PC-9 (cell line): ENCODE results near the gene ZNF362. TPM values are rescaled to one million over a fixed set of nuclear protein-coding genes. Genes with fewer than 3 reads are reported as not detected.
A peak's percentile ranks its signal among the peaks of the same experiment; 100 is the strongest.

Experiments used
- BruUV-seq: library from RNA; stranded (reverse); fragments of 400-500 nt; replicated peaks from 2 replicates; lab custom pipeline; 2021; lab: Mats Ljungman, UMichigan
- CTCF ChIA-PET: fragments of 300-600 bp; sonication (Branson Sonifier 250); formaldehyde crosslinking; loops from one replicate; lab custom pipeline; 2022; ENCODE audit warnings: antibody characterized with exemption; lab: Charles Lee
- POLR2A ChIA-PET: fragments of 300-600 bp; sonication (Branson Sonifier 250); formaldehyde crosslinking; loops from one replicate; lab custom pipeline; 2022; ENCODE audit warnings: antibody characterized with exemption; ENCODE audit not compliant: unreplicated experiment; lab: Charles Lee
- DNase-seq, 2 experiments: peaks; one replicate each; pipeline versions ENCODE4 v3.0.0 to v3.0.0-alpha.2; 2015 to 2022; ENCODE audit warnings: mixed read lengths in 1 of 2
- H2AFZ ChIP-seq: fragments of 200-600 bp; sonication (generic); 2 replicates; pipeline ENCODE4 v1.8.1; 2017; ENCODE audit warnings: antibody characterized with exemption
- H3F3A ChIP-seq: fragments of 200-600 bp; sonication (generic); 2 replicates; pipeline ENCODE4 v1.8.1; 2017; ENCODE audit warnings: antibody characterized with exemption, mild to moderate bottlenecking, low read depth; ENCODE audit not compliant: insufficient read depth
- H3K27ac ChIP-seq: fragments of 200-600 bp; sonication (generic); 2 replicates; pipeline ENCODE4 v1.6.1; 2016; ENCODE audit warnings: mixed run types
- H3K27me3 ChIP-seq: fragments of 200-600 bp; sonication (generic); 2 replicates; pipeline ENCODE4 v1.6.1; 2016; ENCODE audit warnings: low read depth, mixed run types; ENCODE audit not compliant: insufficient read depth
- H3K36me3 ChIP-seq: fragments of 200-600 bp; sonication (generic); 2 replicates; pipeline ENCODE4 v1.6.1; 2016; ENCODE audit warnings: low read depth, mixed run types
- H3K4me1 ChIP-seq: fragments of 200-600 bp; sonication (generic); replicated peaks from 2 replicates; pipeline ENCODE4 v1.6.1; 2016; ENCODE audit warnings: mixed run types; ENCODE audit not compliant: insufficient read depth
- H3K4me2 ChIP-seq: fragments of 200-600 bp; sonication (generic); 2 replicates; pipeline ENCODE4 v1.6.1; 2017; ENCODE audit warnings: mixed run types
- H3K4me3 ChIP-seq: fragments of 200-600 bp; sonication (generic); 2 replicates; pipeline ENCODE4 v1.6.1; 2016; ENCODE audit warnings: mixed run types
- H3K79me2 ChIP-seq: fragments of 200-600 bp; sonication (generic); 2 replicates; pipeline ENCODE4 v1.6.1; 2017; ENCODE audit warnings: low read depth, mixed run types
- H3K9me2 ChIP-seq: fragments of 200-600 bp; sonication (generic); 2 replicates; pipeline ENCODE4 v1.8.1; 2017; ENCODE audit warnings: mild to moderate bottlenecking; ENCODE audit not compliant: insufficient read depth
- H3K9me3 ChIP-seq: fragments of 200-600 bp; sonication (generic); 2 replicates; pipeline ENCODE4 v1.8.1; 2016; ENCODE audit warnings: low read depth; ENCODE audit not compliant: insufficient read depth
- H4K20me1 ChIP-seq: fragments of 200-600 bp; sonication (generic); 2 replicates; pipeline ENCODE4 v1.8.1; 2017; ENCODE audit not compliant: insufficient read depth
- EZH2 ChIP-seq: fragments of 200-600 bp; sonication (generic); IDR thresholded peaks from 2 replicates; pipeline ENCODE4 v1.8.0; 2017; ENCODE audit warnings: antibody characterized with exemption, low read depth
- intact Hi-C: fragments of 100-400 bp; cut with micrococcal nuclease; formaldehyde crosslinking; loops from one replicate; pipeline ENCODE4 v1.10.0; 2022; ENCODE audit not compliant: unreplicated experiment
- total RNA-seq: library from RNA; stranded (reverse); gene quantifications from 2 replicates; pipeline ENCODE4 v1.2.3, GENCODE V29; 2021
- TF ChIP-seq, protein P1 (sequence below): fragments of 200-600 bp; sonication (generic); conservative IDR thresholded peaks from 2 replicates; pipeline ENCODE4 v1.6.1; 2017; ENCODE audit warnings: mixed run types, antibody characterized with exemption, mild to moderate bottlenecking, moderate library complexity

The ZNF362 gene
- total RNA-seq, 1 experiment from 2014 or later = 33.1 TPM

DNA sequence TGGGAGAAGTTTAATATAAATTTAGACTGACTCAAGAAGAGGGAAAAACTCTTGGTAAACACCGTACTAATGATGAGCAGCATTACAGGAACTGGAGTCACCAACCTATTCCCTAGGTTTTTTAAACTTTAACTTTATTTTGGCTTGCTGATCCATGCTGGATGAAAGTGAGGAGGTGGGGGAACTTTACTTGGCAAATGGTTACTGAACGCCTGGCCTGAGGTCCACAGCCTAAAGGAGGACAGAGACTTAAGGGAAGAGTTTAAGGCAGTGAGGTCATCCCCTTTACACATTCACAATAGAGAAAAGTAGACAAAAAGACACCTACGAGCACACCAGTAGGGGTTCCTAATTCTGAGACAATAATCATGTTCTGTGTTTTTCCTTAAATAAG lies 90.2 kb downstream of the ZNF362 start:
- Histone ChIP-seq H3K27me3 (no peaks in the 10 kb centered on the region), H3K9me2 (no peaks in the 10 kb centered on the region), H3K4me1 (peaks cover 76% of the 10 kb centered on the region), H3K27ac (peak overlapping the region; percentile 86), H3K36me3 (peaks cover 33% of the 10 kb centered on the region), H3K79me2 (peaks cover 90% of the 10 kb centered on the region), H2AFZ (no peak overlapping the region), H4K20me1 (peaks cover 25% of the 10 kb centered on the region), H3F3A (peaks cover 50% of the 10 kb centered on the region), H3K4me2 (peak overlapping the region; percentile 99), H3K4me3 (peak overlapping the region; percentile 99; the same call in 1 of the 2 replicates), H3K9me3 (no peaks in the 10 kb centered on the region)
- DNase-seq = no peak
- intact Hi-C loops = loop anchor here (5.0 kb wide), 1 partner anchor 219 kb away; no protein-coding TSS in a partner anchor
- BruUV-seq = no TSS peak
- no peak for TF ChIP-seq EZH2
- TF ChIP-seq, protein P1, sequence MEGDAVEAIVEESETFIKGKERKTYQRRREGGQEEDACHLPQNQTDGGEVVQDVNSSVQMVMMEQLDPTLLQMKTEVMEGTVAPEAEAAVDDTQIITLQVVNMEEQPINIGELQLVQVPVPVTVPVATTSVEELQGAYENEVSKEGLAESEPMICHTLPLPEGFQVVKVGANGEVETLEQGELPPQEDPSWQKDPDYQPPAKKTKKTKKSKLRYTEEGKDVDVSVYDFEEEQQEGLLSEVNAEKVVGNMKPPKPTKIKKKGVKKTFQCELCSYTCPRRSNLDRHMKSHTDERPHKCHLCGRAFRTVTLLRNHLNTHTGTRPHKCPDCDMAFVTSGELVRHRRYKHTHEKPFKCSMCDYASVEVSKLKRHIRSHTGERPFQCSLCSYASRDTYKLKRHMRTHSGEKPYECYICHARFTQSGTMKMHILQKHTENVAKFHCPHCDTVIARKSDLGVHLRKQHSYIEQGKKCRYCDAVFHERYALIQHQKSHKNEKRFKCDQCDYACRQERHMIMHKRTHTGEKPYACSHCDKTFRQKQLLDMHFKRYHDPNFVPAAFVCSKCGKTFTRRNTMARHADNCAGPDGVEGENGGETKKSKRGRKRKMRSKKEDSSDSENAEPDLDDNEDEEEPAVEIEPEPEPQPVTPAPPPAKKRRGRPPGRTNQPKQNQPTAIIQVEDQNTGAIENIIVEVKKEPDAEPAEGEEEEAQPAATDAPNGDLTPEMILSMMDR = no peak
- ChIA-PET POLR2A (interaction anchor here (0.7 kb wide), 1 partner anchor 24 kb away, joined by 3 read pairs; no protein-coding TSS in a partner anchor), CTCF (no interaction called here)

DNA sequence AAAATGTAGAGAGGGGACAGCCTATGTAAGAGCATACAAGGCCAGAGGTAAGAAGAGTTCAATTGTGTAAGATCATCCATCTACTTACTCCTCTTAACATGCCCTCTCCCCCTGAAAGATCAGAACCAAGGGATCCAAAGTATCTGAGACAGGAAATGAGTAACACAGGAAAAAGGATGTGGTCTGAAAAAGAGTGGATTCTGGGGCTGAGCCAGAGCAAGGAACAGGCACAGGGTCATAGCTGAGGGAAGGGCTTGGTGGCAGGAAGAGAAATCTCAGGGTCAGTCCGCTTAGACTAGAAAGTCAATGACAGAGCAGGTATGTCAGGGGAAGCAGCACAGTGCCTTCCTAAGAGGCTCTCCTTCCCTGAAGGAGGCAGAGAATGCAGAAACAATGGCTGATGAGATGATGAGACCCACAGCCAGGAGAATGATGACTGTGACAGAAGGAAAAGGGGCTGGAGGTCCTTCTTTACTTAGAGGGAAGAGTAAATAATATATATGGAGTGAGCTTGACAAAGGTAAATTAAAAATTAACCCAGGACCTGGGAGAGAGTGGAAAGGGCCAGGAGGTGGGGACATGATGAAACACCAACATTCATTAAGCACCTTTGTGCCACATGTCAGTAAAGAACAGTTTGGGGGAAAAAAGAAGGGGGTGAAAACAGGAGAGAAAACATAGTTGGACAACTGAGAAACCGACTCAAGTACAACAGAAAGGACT lies 90.8 kb downstream of the ZNF362 start:
- H3K4me2 ChIP-seq = peak overlapping the region; percentile 99
- TF ChIP-seq, protein P1 = no peak
- TF ChIP-seq EZH2 = no peak
- DNase-seq = peak; percentile 44 to 79
- intact Hi-C loops = loop anchor here (5.0 kb wide), 1 partner anchor 220 kb away; no protein-coding TSS in a partner anchor
- peaks cover 27% of the 10 kb centered on the region for H3K36me3 ChIP-seq
- no peaks in the 10 kb centered on the region for H3K9me3 ChIP-seq
- peaks cover 74% of the 10 kb centered on the region for H3K4me1 ChIP-seq
- H3K79me2 ChIP-seq = peaks cover 90% of the 10 kb centered on the region
- H4K20me1 ChIP-seq = peaks cover 19% of the 10 kb centered on the region
- BruUV-seq = TSS peak; percentile 64
- H3K27ac ChIP-seq = peak overlapping the region; percentile 86
- no peak overlapping the region for H2AFZ ChIP-seq
- H3F3A ChIP-seq = peaks cover 50% of the 10 kb centered on the region
- peak overlapping the region; percentile 99 for H3K4me3 ChIP-seq
- CTCF ChIA-PET = no interaction called here
- H3K9me2 ChIP-seq = no peaks in the 10 kb centered on the region
- POLR2A ChIA-PET = interaction anchor here (0.7 kb wide), 1 partner anchor 24 kb away, joined by 3 read pairs; no protein-coding TSS in a partner anchor
- H3K27me3 ChIP-seq = no peaks in the 10 kb centered on the region

DNA sequence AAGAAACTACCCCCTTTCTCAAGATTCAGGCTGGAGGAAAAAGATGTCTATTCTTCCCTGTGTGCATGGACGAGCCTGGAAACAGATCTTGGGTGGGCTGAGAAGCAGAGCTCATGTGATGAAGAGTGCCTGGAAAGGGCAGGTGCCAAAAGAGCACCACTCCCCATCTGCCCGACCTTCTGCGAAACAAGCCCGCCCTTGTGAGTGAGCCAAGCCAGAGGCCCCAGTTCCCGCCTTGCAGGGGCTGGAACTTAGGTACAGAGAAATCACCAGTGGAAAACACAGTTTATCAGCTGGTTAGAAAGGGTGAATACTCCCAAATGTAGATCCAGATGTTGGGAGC lies 91.3 kb downstream of the ZNF362 start:
- TF ChIP-seq, protein P1 = no peak
- TF ChIP-seq EZH2 = no peak
- Histone ChIP-seq H3F3A (peaks cover 49% of the 10 kb centered on the region), H2AFZ (no peak overlapping the region), H3K4me1 (peaks cover 74% of the 10 kb centered on the region), H3K36me3 (peaks cover 26% of the 10 kb centered on the region), H3K9me2 (no peaks in the 10 kb centered on the region), H3K9me3 (no peaks in the 10 kb centered on the region), H3K27me3 (no peaks in the 10 kb centered on the region), H3K4me3 (peak overlapping the region; percentile 99), H3K4me2 (peak overlapping the region; percentile 99), H3K27ac (peak overlapping the region; percentile 86), H4K20me1 (peaks cover 16% of the 10 kb centered on the region), H3K79me2 (peaks cover 84% of the 10 kb centered on the region)
- intact Hi-C loops = loop anchor here (5.0 kb wide), 1 partner anchor 220 kb away; no protein-coding TSS in a partner anchor
- ChIA-PET CTCF (no interaction called here), POLR2A (no interaction called here)
- no peak for DNase-seq
- BruUV-seq = no TSS peak
